ENCODE data around the gene ZNF407.

Gene ZNF407

GRCh38 chr18:75063196-75063595 is 465.5 kb downstream of the ZNF407 start:
- DNase-seq: peak; percentile 45

GRCh38 chr18:75063615-75064512 is 466.2 kb downstream of the ZNF407 start:
- peak; percentile 43 for DNase-seq

GRCh38 chr18:75064513-75064905 is 466.8 kb downstream of the ZNF407 start:
- peak; percentile 29 for DNase-seq

GRCh38 chr18:75065251-75066000 is 467.8 kb downstream of the ZNF407 start:
- peak; percentile 22 for DNase-seq

GRCh38 chr18:75066021-75066880 is 468.6 kb downstream of the ZNF407 start:
- peak; percentile 22 for DNase-seq

- peak; percentile 55 for DNase-seq
These were observed 469.3 kb downstream of the ZNF407 start for GRCh38 chr18:75066936-75067335.

- DNase-seq: peak; percentile 11
These were observed 470.5 kb downstream of the ZNF407 start for GRCh38 chr18:75067996-75068645.

GRCh38 chr18:75068682-75069435 is 471.2 kb downstream of the ZNF407 start:
- peak; percentile 31 for DNase-seq

GRCh38 chr18:75070235-75070624 is 472.6 kb downstream of the ZNF407 start:
- no peak for DNase-seq

GRCh38 chr18:75070625-75071483 is 473.2 kb downstream of the ZNF407 start:
- peak; percentile 78 for DNase-seq

GRCh38 chr18:75071484-75071785 is 473.8 kb downstream of the ZNF407 start:
- no peak for DNase-seq

GRCh38 chr18:75071866-75072671 is 474.4 kb downstream of the ZNF407 start:
- DNase-seq: peak; percentile 47

GRCh38 chr18:75072672-75073371 is 475.2 kb downstream of the ZNF407 start:
- DNase-seq: peak; percentile 50

GRCh38 chr18:75073654-75074053 is 476.0 kb downstream of the ZNF407 start:
- peak; percentile 40 for DNase-seq

- peak; percentile 40 for DNase-seq
These were observed 476.7 kb downstream of the ZNF407 start for GRCh38 chr18:75074196-75075015.

- peak; percentile 30 for DNase-seq
These were observed 477.3 kb downstream of the ZNF407 start for GRCh38 chr18:75075016-75075305.

- DNase-seq: no peak
These were observed 477.8 kb downstream of the ZNF407 start for GRCh38 chr18:75075429-75075841.

GRCh38 chr18:75076286-75076685 is 478.6 kb downstream of the ZNF407 start:
- DNase-seq: no peak

- DNase-seq: no peak
These were observed 483.8 kb downstream of the ZNF407 start for GRCh38 chr18:75081486-75081885.
